GM21367 (cell line): ENCODE measurements around the gene NPBWR2.

Source experiments
- ATAC-seq: cut with Tn5 transposase; IDR thresholded peaks from one replicate; pipeline ENCODE4 v1.9.1; 2021; ENCODE audit not compliant: unreplicated experiment

NPBWR2 gene

GRCh38 chr20:64062276-64062595 lies 45.1 kb downstream of the NPBWR2 start:
- no peak for ATAC-seq

- no peak for ATAC-seq
Measured at GRCh38 chr20:64058536-64058935, 48.8 kb downstream of the NPBWR2 start.

GRCh38 chr20:64057628-64058498 lies 49.5 kb downstream of the NPBWR2 start:
- ATAC-seq: no peak

GRCh38 chr20:64056889-64057627 lies 50.3 kb downstream of the NPBWR2 start:
- ATAC-seq: no peak

GRCh38 chr20:64056639-64056888 lies 50.8 kb downstream of the NPBWR2 start:
- no peak for ATAC-seq

GRCh38 chr20:64055893-64056638 lies 51.3 kb downstream of the NPBWR2 start:
- ATAC-seq: no peak

- ATAC-seq: no peak
Measured at GRCh38 chr20:64055396-64055892, 51.9 kb downstream of the NPBWR2 start.

GRCh38 chr20:64053841-64054661 lies 53.3 kb downstream of the NPBWR2 start:
- no peak for ATAC-seq
